ENCODE results near the gene GRHL3. TPM values are rescaled to one million over a fixed set of nuclear protein-coding genes. Genes with fewer than 3 reads are reported as not detected.

GRHL3 gene
- polyA plus RNA-seq, 4 donors: 0.22 to 11.7 (median 5.9) TPM

DNA sequence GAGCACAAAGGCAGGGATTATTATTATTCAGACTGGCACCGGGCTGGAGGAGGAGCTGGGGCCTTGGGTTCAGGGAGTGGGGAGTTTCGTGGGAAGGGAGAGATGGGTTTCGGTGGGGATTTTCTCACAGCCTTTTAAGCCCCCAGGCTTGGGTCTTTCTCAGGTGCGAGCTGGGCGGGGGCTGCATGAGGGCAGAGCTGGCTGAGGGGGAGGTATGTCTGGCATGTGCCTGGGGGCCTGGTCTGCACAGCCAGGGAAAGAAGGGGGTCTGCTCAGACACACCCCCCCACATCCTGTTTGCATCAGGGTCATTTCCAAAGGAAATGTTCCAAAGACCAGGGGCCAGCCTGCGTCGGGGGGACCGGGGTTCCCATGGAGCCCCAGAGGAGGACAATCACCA, 21.6 kb downstream of the GRHL3 start:
- DNase-seq (ENCODE audit: low read depth in 4 of 4, low spot score in 3 of 4): no peak

DNA sequence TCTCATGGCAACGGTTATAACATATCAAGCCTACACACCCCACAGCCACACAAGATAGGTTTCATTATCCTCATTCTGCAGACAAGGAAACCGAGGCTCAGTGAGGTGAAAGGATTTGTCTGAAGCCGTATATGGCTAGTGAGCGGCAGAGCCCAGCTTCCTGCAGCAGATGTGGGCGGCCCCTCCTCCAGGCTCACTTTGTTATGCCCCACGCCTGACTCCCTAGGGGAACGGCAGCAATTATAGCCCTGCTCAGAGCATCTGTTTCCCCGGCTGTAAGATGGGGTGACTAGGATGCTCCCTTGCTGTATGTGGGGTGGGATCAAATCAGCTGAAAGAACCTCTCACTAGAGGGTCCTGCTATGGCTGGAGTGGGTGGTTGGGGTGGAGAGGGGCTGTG, 22.1 kb downstream of the GRHL3 start:
- no peak for DNase-seq (ENCODE audit: low read depth in 4 of 4, low spot score in 3 of 4)

DNA sequence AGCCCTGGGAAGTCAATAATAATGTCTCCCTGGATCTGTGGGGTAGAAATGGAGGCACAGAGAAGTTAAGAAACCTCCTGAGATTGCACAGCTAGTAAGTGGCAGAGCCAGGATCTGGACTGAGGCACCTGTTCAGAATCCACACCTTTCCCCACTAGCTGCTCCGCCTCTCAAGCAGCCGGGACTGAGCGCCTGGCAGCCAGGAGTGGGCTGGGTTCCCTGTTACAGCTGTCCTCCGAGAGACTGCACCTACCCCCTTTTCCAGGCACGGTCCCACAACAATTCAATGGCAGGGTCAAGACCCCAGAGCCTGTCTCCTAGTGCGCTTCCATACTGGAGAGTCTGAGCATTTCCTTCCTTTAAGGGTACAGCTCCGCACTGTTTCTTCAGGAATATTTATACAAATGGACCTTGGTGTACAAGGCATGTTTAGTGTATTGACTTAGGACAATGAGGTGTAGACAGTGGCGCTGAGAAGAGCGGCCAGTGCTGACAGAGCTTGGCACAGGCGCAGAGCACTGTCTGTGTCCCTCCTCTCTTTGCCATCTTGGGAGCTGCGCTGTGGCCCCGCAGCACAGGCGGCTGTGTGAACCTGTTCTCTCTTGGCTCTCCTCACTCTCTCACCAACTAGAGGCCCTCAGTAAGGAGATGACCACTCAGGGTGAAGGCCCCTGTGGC, 24.4 kb downstream of the GRHL3 start:
- no peak for DNase-seq (ENCODE audit: low read depth in 4 of 4, low spot score in 3 of 4)

DNA sequence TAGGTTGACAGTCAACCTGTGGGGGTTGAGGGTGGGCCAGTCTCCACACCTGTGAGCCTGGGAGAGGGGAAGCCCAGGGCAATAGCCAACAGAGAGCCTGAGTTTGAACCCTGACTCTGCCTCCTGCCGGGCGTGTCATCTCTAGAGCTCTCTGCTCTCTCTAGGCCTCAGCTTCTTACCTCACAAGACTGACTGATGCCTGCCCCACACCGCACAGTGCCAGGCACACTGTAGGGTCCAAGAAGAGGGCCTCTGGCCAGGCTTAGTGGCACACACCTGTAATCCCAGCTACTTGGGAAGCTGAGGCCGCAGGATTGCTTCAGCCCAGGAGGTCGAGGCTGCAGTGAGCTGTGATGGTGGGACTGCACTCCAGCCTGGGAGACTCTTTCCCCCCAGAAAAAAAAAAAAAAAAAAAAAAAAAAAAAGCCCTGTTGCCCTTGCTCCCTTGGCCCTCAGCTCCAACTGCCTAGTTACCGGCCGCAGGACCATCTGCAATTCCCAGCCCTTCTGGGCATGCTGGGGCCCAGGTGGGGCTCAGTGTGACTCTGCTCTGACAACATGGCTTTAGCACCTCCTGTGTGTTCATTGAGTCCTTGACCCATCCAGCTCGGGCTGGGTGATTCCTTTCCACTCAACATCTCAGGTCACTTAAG, 25.1 kb downstream of the GRHL3 start:
- DNase-seq (ENCODE audit: low read depth in 4 of 4, low spot score in 3 of 4): no peak

DNA sequence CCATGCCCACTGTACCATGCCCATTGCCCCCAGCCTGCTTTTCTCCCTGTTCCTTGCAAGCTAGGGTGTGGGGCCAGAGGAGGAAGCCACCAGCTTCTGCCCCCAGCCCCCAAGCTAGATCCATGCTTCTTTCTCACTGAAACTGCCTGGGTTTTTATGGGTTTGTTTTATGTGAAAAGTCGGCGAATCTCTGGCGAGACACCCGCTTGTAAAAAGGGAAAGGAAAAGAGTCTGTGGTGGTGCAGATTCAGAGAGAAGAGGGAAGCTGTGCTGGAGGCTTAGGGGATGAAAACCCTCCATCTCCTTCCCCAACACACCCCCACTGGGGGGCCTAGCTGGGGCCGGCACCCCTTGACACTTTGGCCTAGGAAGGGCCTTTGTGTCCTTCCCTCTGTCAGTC, 26.2 kb downstream of the GRHL3 start:
- DNase-seq (ENCODE audit: low read depth in 4 of 4, low spot score in 3 of 4): no peak

DNA sequence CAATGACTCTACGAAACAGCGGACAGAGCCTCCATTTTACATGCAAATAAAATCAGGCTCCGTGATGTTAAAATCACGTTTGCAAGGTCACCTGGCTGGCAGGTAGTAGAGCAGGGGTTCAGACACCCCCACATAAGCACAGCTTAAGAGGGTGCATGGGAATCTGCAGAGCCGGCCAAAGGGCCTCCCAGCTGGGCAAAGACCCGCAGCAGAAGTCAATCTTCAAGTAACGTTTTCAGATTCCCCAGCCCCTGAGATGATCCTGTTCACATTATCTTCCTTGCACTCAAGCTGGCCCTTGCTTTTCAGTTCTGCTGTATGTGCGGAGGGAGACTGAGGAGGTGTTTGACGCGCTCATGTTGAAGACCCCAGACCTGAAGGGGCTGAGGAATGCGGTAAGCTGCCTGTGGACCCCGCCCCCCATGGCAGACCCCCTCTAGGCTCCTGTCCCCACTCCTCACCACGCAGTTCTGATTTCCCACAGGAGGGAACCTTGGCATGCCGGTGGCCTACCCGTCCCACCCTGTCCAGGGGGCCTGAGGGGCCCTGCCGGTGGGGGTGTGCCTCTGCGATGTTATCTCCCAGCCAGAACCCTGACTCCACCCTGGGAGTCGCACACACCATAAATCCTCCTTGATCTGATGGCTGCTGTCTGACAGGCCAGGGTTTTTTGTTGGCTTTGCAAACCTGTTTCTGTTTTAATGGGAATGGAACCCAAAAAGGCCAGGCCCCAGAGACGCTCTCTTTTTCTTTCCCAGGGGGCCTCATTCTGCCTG, 28.2 kb downstream of the GRHL3 start:
- no peak for DNase-seq (ENCODE audit: low read depth in 4 of 4, low spot score in 3 of 4)

DNA sequence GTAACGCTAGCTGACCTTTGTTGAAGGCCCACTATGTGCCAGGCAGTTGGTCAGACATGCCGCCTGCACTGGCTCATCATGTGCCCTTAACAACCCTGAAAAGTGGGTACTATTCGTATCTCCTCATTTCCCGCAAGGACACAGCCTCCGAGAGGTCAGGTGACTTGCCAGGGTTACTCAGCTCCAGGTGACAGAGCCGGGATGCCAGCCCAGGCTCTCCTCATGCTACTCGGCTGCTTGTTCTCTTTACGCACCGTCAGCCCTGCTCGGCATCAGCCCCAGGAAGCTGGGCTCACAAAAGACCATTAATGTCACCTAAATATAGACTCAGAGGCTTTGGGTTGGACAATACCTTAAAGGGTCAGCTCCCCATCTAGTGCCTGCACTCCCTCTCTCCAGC, 29.0 kb downstream of the GRHL3 start:
- no peak for DNase-seq (ENCODE audit: low read depth in 4 of 4, low spot score in 3 of 4)

DNA sequence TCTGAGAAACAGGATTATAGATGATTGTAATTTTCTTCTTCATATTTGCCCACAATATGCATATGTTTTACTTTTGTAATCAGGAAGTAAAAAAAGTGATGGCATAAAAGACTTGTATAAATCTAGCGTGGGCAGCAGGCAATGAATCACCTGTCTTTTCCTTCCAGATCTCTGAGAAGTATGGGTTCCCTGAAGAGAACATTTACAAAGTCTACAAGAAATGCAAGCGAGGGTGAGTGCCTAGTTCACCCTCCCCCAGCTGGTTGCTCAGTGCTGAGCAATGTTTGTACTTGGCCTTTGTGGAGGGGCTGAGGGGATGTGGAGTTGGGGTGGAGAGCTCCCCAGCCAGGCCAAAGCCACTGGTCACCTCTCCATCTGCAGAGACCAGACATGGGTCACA, 30.7 kb downstream of the GRHL3 start:
- no peak for DNase-seq (ENCODE audit: low read depth in 4 of 4, low spot score in 3 of 4)

DNA sequence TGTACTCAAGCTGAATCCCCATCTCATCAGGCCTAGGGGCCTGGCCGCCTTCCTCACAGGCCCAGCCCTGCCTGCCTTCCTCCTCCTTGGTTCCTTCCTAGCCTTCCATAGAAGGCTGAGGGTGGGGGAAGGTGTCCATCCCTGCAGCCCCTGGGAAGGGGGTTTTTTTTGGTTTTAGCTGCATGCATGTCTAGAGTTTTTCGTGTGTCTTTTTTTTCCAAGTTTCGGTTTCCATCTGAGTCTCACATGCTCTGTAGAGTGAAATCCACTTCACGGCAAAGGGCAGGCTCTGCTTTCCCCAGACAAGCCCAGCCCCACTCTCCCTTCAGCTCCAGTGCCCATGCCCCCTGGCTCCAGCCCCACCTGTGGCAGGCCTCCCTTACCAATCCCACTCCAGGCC, 32.1 kb downstream of the GRHL3 start:
- no peak for DNase-seq (ENCODE audit: low read depth in 4 of 4, low spot score in 3 of 4)

DNA sequence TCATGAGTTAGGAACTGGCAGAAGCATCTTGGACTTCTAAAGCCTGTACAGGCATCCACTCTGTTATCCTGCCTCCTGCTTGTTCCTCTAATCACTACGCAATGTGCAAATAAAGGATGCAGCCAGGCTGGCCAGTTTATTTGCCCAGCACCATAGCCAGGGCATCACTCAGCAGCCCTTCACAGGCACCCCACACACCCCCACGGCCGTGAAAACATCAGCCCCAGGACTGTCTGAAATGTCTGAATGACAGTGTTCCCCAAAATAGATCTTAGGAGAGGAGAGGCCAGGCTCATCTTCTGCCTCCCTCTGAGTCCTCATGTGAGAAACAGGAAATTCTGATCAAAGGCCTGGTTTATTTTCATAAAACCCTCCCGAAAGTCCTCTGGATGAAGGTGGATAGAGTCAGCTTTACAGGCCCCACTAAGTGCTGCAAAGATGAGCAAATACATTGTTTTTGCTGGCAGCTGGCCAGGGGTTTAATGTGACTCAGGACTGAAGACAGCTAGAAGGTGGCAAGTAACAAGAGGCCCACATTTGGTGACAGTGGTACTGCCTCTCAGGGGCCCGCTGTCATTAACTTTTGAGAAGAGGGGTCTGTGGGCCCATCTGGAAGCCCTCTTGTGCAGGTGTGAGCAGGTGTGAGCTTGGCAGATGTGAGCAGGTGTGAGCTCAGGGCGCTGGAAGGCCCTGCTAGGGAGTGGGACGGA, 32.9 kb downstream of the GRHL3 start:
- DNase-seq (ENCODE audit: low read depth in 4 of 4, low spot score in 3 of 4): no peak

DNA sequence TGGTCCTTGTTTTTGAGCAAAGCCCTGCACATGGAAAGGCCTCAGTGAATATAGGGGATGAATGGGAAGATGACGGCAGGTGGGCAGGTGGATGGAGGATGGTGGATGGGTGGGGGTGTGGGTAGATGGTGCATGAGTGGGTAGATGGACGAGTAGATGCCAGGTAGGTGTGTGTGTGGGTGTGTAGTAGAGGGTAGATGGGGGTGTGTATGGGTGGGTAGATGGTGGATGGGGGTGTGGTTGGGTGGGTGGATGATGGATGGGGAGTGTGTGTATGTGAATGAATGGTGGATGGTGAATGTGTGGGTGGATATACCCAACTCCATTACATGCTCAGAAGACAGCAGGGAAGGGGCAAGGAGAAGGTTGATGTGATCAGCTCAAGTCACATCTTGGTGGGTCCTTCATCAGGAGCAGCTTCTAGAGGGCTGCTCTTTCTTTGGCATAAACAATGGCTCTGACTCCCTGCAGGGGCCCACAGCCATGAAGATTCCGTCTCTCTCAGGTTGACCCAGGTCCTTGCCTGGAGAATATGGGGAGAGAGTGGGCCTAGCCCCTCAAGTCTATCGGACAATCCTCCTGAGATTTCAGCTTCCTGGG, 34.2 kb downstream of the GRHL3 start:
- DNase-seq (ENCODE audit: low read depth in 4 of 4, low spot score in 3 of 4): no peak

DNA sequence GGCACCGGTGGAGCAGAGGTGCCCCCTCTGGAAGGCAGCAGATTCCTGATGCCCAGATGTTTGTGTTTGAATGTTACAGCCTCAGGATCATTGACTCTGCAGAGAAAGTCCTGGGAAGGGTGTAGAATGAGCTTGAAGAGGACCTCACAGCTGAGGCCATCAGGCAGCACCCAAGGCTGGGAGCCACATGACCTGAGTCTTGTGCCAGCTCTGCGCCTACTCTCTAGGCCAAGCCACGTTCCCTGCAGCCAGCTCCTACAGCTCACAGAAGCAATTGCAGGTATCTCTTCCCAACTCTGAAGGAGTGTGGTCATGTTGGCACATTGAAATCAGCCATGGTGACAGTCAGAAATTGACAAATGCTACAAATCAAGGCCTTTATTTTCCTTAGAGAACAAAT, 36.3 kb downstream of the GRHL3 start:
- DNase-seq (ENCODE audit: low read depth in 4 of 4, low spot score in 3 of 4): no peak

DNA sequence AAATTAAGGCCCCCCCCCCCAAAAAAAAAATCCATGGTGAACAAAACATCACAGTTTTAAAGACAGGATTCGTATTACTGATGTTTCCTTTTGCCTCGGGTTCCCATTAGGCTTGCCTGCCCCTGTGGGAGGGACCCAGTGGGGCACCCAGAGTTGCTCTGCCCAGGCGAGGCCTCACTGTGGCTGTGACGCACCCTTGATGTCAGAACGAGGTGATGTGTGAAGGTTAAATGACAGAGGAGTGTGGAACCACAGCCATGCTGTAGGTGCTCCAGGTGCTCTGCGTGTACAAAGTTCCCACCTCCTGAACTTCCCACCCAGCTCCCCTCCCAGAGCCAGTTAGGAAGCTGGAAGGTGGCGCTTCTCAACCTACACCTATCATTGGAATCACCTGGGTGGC, 37.9 kb downstream of the GRHL3 start:
- no peak for DNase-seq (ENCODE audit: low read depth in 4 of 4, low spot score in 3 of 4)

DNA sequence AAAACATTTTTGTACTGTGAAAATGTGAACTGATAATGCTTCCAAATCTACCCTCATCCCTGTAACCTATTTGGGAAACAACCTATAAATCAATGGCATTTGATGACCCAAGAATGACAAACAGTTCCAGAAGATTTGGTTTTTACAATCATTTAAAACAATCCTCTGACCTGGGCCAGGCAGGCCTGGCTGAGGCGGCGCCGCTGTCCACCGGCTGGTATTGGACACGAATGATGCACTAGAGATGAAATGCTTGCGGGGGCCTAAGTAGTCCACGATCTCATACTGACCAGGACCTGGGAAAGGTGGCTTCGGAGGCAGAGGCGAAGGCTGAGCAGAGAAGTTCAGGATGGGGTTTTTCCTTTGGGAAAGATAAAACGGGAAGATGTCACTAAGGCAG, 41.5 kb downstream of the GRHL3 start:
- no peak for DNase-seq (ENCODE audit: low read depth in 4 of 4, low spot score in 3 of 4)

DNA sequence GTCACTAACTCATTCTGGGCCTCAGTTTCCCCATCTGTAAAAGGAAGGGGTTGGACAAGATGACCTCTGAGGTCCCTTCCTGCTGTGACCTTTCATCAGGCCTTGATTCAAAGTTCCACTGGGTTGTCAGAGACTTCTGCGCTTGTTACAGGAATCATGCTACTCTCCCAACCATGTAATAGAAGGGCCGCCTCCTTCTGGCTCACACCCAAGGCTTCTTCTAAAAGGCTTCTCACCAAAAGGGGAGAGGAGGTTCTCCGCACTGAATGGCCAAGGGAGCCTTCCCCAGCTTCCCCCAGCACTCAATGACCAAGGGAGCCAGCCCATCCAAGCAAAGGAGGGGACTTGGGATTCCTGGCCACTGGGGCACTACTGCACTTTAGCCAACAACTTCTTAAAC, 42.7 kb downstream of the GRHL3 start:
- DNase-seq (ENCODE audit: low read depth in 4 of 4, low spot score in 3 of 4): no peak

DNA sequence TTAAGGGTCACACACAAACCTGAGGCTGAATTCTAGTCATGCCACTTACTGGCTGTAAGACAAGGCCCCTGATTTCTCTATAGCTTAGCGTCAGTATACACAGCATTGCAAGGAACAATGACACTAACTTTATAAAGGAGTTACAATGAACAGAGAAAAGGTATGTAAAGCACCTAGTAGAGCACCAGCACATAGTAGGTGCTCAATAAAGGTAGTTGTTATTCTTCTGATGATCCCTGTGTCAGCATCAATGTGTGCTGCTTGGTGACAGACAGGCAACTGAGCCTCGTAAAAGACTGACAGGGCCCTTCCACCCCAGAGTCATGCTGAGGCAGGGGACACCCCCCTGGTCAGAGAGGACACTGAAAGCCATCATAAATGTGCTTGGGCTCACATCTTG, 43.2 kb downstream of the GRHL3 start:
- no peak for DNase-seq (ENCODE audit: low read depth in 4 of 4, low spot score in 3 of 4)

DNA sequence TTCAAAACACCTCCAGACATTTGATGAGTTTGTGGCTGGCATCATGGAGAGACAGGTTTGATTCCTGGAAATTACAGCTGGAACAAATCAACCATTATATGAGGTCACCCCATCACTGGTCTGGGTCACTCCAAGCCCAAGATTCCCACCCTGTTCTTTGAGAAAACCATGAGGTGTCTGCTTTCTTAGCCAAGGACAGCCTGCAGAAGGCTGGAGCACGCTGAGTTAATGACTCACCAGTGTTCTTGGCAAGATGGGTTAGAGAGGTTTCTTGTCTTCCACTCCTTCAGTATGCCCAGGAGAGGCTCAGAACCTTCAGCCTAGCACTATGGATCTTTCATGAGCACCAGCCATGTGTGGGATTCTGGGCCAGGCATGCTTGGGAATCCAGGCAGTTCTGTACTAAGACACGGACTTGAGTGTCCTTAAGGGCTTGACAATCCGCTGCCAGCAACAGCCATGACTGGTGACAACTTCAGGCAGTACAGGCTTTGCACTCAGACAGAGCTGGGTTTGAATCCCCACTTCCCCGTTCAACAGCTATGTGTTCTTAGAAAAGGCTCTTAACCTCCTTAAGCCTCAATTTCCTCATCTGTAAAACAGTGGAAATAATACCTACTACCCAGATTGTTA, 43.9 kb downstream of the GRHL3 start:
- no peak for DNase-seq (ENCODE audit: low read depth in 4 of 4, low spot score in 3 of 4)

DNA sequence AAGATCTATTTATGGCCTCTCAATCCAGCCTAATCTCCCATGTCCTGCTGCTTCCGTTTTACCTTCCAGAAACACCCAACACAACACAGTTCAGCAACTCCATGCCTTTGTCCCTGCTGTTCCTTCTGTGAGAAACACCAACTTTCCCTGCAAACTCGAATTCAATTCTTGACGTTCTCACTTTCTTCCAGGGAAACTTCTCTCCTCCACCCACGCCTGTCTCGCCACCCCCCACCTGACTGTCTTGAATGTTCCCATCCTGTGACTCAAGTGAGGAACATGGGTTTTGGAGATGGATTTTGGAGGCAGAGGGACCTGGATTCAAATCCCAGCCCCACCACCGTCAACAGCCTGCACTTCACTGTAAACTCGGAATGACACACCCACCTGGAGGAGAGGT, 44.8 kb downstream of the GRHL3 start:
- DNase-seq (ENCODE audit: low read depth in 4 of 4, low spot score in 3 of 4): no peak

DNA sequence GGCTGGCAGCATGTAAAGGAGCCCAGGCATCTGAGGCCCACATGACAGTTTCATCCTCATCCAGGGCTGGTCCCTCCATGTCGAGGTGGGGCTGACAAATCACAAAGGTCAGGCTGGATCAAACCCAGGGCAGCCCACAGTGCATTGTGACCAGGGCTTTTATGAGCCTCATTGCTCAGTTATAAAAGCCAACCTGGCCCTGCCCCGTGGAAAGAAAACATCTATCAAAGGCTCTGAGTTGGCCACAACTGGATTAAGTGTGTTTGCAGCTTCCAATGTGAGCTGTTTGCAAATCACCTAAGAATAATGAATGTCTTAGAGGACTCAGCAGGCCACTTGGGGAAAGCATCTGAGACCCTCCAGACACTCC, 45.4 kb downstream of the GRHL3 start:
- no peak for DNase-seq (ENCODE audit: low read depth in 4 of 4, low spot score in 3 of 4)

DNA sequence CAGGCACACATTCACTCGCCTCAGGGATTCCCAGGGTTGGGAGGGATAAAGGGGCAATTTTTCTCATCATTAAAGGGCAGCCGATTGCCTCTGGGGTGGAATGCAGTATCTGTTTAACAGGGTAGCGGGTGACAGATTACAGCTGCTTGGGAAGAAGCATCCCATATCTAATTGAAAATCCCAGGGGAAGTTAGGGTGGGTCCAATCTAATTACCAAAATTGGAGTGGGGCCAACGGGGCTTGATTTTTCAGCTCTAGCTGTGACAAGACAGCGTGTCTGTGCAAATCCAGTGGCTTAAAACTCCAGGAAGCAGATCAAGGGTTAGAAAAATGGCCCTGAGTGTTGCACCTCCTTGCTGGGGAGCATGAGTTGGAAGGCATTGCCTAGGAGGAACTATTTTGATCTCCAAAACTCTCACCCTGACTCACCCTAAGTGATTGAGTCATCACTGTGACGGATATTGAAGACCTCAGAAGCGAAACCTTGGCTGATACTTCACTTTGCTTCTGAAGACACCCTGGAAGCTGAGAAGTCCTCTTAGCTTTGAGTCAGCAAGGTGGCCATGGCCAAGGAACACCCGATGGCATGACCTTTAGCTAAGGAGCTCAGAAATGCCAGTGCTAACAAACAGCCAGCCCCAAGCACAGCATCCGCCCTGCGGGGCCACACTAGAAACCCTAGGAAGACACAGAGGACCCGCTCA, 46.0 kb downstream of the GRHL3 start:
- no peak for DNase-seq (ENCODE audit: low read depth in 4 of 4, low spot score in 3 of 4)
